ENCODE measurements around the gene RLIM.
"Not testable (repeated sequence)": the region's sequence is repeated elsewhere in the genome, so short reads cannot be mapped to it uniquely, and the experiment has no call there.

Gene RLIM

GRCh38 chrX:74614093-74614909 lies at the start of gene RLIM:
Gene RLIM, minus strand, starts transcription at chrX:74614624. Its CDS starts 18,647 bp downstream, at chrX:74595977.
- peak; percentile 94 for DNase-seq

- DNase-seq, result no peak
These were observed 41.8 kb upstream of the RLIM start for GRCh38 chrX:74656079-74656745.

GRCh38 chrX:74654953-74655352 lies 40.5 kb upstream of the RLIM start:
- DNase-seq, result not testable (repeated sequence)

GRCh38 chrX:74636749-74637314 lies 22.4 kb upstream of the RLIM start:
- no peak for DNase-seq

GRCh38 chrX:74613370-74614092 lies 893 bp downstream of the RLIM start:
- peak; percentile 49 for DNase-seq

- DNase-seq, result no peak
These were observed 7.6 kb downstream of the RLIM start for GRCh38 chrX:74606799-74607198.

GRCh38 chrX:74606342-74606741 lies 8.1 kb downstream of the RLIM start:
- no peak for DNase-seq

GRCh38 chrX:74603040-74603439 lies 11.4 kb downstream of the RLIM start:
- DNase-seq, result no peak

- DNase-seq, result no peak
These were observed 12.3 kb downstream of the RLIM start for GRCh38 chrX:74602142-74602541.

- DNase-seq, result no peak
These were observed 20.8 kb downstream of the RLIM start for GRCh38 chrX:74593593-74593992.

GRCh38 chrX:74585766-74586165 lies 28.7 kb downstream of the RLIM start:
- no peak for DNase-seq

- DNase-seq, result no peak
These were observed 34.7 kb downstream of the RLIM start for GRCh38 chrX:74579597-74580198.

- DNase-seq, result no peak
These were observed 36.3 kb downstream of the RLIM start for GRCh38 chrX:74578137-74578536.

GRCh38 chrX:74557378-74557777 lies 57.0 kb downstream of the RLIM start:
- DNase-seq, result no peak

- DNase-seq, result no peak
These were observed 62.5 kb downstream of the RLIM start for GRCh38 chrX:74551934-74552333.

GRCh38 chrX:74550295-74550802 lies 64.1 kb downstream of the RLIM start:
- DNase-seq, result peak; percentile 58

GRCh38 chrX:74546984-74547383 lies 67.4 kb downstream of the RLIM start:
- no peak for DNase-seq

GRCh38 chrX:74545880-74546523 lies 68.4 kb downstream of the RLIM start:
- DNase-seq, result no peak

GRCh38 chrX:74540635-74541249 lies 73.7 kb downstream of the RLIM start:
- DNase-seq, result no peak

GRCh38 chrX:74536832-74537371 lies 77.5 kb downstream of the RLIM start:
- DNase-seq, result peak; percentile 21

- DNase-seq, result peak; percentile 72
These were observed 78.1 kb downstream of the RLIM start for GRCh38 chrX:74536152-74536831.
